A204.1 (cell line): Measurements from ENCODE around the gene GOLGA1.
"Not testable (repeated sequence)": the region's sequence is repeated elsewhere in the genome, so short reads cannot be mapped to it uniquely, and the experiment has no call there.

ENCODE experiments used
- FAIRE-seq: peaks from 2 replicates; lab custom pipeline; 2012; peaks lifted over from hg19 to GRCh38; lab: Jason Lieb, UNC

The GOLGA1 gene

DNA sequence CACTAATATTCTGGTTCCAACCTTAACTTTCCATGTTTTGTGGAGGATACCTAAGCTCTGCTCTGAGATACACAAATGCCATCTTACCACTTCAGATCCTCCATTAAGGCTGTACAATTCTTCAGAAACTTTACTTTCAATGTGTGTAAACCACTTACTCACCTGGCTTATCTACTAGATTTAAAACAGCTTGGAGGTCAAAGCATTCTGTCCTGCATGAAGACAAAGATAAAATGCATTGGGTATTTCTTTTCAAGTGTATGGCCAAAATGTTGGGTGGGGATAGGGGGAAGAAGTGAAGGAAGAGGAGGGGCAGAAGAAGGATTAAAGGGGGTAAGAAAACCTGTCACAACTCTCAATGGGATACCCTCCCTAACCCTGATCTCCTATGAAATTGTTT is 939 bp downstream of the GOLGA1 start:
- no peak for FAIRE-seq

DNA sequence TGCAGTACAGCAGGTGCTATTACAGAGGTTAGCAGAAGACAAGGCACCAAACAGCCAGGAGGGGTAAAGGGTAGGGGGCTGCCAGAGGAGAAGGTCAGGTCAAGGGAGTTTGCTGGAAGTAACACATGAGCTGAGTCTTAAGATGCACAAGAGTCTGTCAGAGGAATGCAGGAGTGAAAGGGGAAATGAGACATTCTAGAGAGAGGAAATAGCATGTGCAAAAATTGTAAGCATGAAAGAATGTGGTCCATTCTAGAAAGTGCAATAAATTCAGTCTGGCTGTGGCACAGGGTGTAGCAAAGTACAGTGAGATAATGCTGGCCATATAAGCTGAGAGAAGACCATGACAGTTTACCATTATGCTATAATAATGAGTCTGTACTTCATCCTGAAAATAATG is 6.6 kb downstream of the GOLGA1 start:
- FAIRE-seq, result no peak

DNA sequence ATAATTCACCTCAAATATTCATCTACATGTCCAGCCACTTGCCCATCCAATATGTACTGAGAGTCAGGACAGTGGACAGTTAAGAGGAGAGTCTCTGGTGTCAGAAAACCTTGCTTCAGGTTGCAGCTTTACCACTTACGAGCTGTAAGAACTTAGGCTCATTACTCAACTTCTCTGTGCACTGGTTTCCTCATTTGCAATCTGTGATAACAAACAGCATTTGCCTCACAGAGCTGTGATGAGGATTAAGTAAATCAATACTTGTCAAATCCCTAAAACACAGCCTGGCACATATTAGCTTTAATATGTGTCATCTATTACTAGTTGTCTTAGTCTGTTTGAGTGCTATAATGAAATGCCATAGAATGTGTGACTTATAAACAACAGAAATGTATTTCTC is 8.6 kb downstream of the GOLGA1 start:
- no peak for FAIRE-seq

DNA sequence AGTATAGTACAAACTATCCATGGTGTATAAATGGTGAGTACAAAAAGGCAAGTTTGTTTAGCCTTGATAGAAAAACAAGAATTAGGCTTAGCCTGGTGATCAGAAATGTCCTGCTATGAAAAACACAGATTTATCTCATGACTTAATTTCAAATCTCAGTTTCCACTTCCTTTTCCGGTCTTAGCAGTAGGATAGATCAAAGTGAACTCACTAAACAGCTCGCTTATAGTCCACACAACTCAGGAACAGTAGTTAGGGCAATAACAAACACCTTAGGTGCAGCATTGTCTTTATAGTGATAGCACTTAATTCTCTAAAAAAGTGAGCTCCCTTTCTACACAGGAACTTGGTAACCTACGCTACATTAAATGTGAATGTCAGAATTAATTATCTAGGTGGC is 11.4 kb downstream of the GOLGA1 start:
- no peak for FAIRE-seq

DNA sequence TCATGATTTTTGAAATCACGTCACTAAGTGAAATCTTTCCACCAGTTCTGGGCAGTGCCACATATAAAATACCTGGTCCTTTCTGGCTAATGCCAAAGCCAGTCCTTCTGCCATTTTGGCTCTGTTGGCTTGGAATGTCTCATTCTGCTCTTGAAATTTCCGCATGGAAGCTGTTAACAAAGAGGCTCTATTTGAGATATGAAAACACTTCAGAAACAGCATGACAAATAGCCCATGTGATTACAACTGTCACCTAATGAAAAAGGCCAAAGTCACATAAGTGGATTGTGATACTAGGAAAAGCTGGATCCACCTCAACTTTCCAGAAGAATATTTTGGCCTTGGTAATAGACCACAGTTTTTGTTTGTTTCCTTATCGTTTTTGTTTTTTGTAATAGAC is 12.8 kb downstream of the GOLGA1 start:
- FAIRE-seq, result no peak

DNA sequence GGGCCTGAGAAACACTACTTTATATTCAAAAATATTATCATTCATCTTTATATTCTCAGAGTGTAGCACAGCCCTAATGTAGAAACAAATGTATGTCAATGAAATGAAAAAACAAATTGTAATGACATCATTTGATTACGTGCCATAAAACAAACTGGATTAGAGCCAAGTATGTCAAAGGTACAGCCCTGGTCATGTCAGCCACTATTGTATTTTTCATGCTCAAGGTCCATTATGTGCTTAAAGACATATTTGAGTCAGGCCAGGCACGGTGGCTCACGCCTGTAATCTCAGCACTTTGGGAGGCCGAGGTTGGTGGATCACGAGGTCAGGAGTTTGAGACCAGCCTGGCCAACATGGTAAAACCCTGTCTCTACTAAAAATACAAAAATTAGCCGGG is 20.5 kb downstream of the GOLGA1 start:
- FAIRE-seq, result not testable (repeated sequence)

DNA sequence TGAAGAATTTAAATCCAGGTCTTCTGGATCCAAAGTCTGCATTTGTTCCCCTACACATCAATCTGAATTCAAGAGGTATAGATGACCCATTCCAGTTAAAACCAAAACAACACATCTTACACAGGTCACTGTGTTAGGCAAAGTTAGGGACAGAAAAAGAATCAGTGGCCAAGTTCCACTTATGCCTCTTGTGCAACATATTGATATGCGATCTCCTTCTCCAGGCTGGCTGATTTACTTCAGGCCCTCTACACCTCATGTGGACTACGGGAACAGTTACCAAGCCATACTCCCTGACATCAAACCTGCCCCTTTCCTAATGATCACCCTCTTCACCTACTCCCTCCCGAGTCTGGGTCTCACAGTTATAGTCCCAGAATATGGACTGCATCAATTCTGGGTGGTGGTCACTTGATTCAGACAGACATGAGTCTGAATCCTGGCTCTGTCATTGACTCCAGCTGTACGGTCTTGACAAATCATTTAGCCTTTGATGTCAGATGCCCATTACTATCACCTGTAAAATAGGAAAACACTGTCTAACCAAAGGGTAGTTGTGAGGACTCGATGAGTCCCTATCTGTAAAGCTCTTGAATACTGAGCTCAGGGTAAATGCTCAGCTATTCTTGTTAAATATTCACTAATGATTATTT is 26.0 kb downstream of the GOLGA1 start:
- FAIRE-seq, result no peak

DNA sequence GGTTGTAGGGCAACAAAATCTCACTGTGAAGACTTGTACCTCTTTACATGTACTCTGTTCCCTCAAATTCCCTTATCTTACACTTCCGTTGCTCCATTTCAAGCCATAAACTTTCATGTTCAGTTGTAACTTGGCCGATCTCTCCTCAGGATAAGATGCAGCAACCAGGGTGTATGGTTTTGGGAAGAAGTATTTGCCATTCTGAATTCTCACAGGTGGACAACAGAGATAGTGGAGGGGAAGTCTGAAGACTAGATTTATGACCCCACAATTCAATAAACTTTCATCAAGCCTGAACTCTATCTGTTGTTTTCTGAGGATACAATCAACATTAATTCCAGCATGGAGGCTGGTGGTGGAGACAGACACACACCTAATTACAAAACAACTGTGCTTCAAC is 27.5 kb downstream of the GOLGA1 start:
- no peak for FAIRE-seq

DNA sequence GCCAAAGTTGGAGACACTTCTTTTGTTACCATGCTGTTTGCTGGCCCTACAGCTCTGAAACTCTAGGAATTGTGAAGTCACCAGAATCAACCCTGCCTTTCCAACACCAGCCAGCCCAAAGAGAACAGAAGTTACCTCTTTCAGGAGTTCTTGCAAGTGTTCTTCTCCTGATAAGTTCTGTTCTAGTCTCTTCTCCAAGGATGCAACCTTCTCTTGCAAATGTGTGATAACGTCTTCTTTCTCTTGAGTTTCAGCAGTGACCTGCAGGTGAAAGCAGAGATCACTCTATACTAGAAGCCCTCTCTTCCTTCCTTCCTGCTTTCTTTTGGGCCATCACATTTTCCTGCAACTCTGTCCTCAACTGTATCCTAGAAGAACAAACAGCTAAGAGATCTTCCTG is 29.1 kb downstream of the GOLGA1 start:
- FAIRE-seq, result no peak

DNA sequence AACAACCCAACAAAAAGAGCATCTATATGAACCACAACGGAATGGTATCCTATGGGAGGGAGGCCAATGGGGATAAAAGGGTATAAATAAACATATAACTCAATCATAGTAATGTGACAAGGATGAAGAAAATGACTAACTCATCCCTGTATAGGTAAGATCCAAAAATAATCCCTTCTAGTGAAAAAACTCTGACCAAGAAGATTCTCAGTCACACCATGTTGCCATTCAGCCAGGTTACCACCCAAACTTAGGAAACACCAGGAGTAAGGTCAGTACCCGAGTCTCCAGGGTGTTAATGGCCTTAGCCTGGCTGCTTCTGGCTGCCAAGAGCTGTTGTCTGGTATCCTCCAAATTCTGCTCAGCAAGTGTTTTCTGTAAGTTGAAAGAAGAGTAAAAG is 32.8 kb downstream of the GOLGA1 start:
- no peak for FAIRE-seq

DNA sequence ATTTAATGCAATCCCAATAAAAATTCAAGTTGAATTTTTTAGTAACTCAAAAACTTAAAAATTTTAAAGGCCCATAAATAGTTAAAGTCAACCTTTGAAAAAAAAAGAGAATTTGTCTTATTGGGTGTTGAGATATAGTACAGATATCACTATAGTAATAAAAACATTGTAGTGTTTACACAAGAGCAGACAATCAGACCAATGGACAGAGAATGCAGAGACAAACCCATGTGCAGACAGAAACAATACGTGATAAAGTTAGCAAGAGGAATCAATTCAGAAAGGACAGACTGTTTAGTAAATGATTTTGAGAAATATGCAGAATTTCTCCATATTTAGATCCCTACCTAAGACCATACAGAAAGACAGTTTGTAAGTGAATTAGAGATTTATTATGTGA is 33.9 kb downstream of the GOLGA1 start:
- FAIRE-seq, result no peak

DNA sequence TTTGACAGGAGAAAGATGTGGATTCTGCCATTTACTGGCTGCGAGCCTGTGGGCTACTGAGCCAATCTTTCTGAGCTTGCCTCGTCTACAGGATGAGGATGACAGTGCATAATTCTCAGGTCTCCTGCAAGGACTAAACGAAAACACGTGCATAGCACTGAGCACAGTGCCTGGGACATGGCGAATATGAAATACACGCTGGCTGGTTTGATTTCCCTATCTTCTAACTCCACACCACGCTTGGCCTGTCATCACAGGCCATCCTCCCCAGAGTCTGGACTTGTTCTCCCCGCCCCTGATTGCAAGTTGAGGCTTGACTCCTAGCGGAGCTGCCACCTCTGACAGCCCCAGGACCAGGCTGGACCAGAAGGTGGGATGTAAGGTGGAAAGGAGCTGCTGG is 41.0 kb downstream of the GOLGA1 start:
- FAIRE-seq, result no peak

DNA sequence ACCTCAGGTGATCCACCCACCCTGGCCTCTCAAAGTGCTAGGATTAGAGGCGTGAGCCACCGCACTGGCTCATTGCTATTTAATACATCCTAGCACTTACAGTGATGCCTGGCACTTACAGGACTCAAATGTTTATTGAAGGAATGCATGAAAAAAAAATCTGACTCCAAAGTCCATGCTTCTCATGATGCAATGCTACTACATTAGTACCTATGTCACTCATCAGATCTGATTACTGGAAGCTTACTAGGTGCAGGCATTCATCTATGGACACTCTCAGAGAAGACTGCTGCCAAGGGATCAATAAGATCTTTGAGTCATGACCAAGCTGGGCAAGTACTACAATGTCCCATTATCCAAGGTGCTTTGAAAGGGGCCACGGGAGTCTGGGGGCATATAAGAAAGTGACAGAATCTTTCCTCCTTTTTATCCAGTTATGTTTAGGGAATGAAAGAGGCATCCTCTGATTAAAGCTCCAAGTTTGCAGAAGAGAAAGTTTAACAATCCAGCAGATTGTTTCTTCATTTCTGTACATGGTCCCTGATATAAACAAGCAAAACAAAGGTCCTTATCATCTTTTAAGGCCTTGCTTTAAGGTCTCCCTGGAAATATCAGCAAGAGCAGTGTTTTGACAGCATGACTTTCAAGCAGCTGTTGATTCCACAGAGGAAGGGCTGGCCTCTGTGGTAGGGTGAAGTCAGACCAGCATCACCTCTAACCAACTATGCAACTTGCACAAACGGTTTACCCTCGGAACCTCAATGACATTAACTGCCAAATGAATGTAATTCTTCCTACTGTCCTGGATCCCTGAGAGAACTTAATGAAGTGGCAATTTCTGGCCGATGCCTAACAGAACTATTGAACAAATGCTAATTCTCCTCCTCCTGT is 43.1 kb downstream of the GOLGA1 start:
- FAIRE-seq, result no peak

DNA sequence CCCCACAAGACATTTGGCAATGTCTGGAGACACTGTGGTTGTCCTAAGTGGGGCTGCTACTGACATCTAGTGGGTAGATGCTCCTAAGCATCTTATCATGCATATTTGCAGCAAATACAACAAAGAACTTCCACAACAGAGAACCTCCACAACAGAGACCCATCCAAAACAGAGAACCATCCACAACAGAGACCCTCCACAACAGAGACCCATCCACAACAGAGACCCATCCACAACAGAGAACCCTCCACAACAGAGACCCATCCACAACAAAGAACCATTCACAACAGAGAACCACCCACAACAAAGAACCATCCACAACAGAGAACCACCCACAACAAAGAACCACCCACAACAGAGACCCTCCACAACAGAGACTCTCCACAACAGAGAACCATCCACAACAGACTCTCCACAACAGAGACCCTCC is 46.1 kb downstream of the GOLGA1 start:
- FAIRE-seq, result no peak

DNA sequence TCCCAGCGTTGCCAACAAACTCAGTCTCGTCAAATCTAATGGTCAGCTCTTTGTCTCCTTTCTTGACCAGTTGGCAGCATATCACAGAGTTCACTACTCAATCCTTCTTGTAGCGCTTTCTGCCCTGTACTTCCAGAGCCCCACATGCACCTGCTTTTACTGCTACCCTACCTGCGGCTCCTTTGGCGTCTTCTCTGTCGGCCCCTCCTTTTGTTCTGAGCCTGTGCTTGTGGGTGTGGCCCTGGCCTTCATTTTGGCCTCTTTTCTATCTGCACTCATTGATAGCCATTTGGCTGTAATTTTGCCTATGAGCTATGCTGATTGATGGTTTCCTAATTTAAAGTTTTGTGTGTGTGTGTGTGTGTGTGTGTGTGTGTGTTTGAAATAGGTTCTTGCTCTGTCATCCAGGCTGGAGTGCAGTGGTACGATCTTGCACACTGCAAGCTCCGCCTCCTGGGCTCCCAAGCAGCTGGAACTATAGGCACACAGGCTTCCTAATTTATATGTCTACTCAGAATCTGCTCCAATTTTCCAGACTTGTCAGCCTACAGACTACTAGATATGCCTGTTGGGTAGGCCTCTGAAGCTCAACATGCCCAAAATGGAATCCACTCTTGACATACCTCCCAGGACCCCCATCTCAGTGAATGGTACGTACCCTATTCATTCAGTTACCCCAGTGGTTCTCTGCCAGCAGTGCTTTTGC is 46.7 kb downstream of the GOLGA1 start:
- FAIRE-seq, result no peak

DNA sequence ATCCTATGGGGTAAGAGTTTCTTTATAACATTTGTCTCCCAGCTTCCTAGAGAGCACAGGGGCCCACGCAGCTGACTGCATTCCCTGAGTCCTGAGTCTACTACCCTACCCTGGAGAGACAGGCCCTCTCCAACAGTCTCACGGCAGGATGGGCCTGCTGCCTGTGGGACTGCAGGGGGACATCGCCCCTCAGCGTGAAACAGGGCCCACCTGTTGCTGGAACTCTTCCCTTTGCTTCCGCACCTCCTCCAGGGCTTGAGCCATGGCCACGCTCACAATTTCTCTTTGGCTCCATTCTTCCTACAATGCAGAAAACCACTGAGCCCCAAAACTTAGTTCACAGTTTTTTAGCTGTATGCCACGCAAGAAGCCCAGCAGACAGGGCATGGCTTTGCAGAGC is 50.7 kb downstream of the GOLGA1 start:
- no peak for FAIRE-seq

DNA sequence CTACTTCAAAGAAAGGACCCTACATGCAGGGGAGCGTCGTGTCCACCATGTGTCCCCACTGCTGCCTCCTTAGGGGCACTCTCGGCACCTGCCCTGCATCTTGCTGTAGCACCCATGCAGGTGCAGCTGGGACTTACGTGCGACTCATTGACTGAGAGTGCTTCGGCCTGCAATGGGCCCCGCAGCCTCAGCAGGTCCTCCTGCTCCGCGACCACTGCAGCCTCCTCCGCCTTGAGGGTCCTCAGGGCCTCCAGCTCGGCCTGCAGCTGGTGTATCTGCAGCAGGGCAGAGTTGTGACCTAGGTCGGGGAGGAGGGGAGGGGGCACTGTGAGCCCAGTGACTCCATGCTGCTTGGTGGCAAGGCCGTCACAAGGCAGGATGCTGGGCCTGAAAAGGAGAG is 51.9 kb downstream of the GOLGA1 start:
- no peak for FAIRE-seq

DNA sequence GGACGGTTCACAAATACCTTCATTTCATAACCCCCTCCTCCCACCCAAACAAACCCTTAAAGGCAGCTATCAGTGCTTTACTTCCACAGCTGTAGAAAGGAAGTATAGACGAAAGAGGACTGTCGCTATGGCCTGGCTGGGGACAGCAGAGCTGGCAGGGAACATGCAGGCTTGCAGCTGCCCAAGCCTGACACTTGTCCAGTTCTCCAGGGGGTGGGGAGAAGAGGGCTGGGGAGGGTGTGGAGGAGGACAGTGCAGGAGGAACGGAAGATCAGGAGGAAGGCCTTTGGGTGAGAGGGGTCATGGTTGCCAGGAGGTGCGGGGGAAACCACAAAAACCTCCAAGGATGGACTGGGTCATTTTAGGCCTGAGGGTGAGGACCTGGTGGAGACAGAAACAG is 53.1 kb downstream of the GOLGA1 start:
- no peak for FAIRE-seq

DNA sequence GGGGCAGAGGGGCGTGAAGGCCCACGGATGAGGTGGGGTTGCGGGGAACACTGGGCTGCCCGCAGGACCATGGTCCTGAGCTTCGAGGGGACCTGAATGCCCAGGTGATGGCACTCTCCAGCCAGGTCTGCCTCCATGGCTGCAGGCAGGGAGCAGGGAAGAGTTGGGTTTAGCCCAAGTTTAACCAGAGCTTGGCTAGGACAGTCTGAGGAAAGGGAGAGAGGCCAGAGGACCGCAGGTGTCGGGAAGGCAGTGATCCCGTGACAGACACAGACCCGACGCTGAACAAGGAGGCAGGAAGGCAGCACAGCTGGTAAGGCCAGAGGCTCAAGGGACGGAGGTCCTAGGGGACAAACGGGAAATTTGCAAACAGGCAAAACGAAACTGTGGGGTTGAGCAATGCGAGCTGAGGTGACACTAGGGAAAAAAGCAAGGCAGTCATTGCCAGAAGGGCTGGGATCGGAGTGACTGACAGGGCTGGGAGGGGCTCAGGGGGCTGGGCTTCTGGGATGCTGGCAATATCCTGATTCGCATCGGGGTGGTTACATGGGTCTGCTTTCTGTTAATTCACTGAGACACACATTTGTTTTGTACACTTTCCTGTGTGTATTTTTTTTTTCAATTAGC is 53.9 kb downstream of the GOLGA1 start:
- no peak for FAIRE-seq

DNA sequence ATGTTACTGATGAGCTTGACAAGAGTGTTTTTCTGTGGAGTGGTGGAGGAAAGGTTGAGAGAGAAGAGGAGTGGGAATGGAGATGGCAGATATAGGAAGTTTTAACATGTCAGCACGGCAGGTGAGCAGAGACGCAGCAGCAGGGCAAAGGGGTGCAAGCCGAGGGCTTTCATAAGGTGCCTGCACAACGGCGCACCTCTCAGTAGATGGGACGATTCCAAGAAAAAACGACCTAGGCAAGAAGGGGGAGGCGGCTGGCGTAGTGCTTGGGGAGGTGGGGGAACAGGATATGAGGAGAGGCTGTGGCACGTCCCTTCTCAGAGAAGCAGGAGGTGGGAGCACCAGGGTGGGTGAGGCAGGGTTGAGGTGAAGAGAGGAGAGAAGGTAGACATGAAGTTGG is 54.4 kb downstream of the GOLGA1 start:
- no peak for FAIRE-seq

DNA sequence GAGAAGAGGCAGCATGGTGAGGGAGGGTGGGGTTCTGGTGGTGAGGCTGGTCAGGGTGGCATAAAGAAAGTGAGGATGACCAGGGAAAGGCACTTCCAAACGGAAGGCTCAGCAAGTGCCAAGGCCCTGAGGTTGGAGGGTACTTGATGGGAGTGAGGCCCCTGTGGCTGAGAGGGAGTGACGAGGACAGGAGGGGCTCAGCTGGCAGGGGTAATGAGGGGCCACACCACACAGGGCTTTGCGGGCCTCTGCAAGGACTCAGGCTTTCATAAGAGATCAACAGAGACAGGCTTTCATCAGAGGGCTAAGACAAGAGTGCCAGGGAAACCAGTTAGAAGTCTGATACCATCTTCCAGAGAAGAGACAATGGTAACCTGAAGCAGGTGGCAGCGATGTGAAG is 55.3 kb downstream of the GOLGA1 start:
- no peak for FAIRE-seq

DNA sequence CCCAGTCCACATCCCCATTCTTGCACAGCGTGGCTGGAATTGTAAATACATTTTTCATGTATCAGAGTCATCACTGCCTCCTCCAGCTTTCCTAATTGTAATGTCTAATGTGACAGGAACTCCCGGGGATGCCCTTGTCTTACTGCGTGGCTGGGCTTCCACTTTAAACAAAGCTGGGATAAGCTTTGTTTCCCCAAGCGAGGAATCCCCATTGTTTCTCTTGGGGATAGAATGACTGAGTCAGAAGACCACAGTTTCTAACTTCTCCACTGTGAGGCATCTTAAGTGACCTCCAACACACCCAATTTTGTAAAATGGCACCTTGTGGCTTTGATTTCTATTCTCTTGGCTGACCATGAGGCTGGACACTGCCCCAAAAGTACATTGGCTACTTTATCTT is 56.5 kb downstream of the GOLGA1 start:
- no peak for FAIRE-seq

DNA sequence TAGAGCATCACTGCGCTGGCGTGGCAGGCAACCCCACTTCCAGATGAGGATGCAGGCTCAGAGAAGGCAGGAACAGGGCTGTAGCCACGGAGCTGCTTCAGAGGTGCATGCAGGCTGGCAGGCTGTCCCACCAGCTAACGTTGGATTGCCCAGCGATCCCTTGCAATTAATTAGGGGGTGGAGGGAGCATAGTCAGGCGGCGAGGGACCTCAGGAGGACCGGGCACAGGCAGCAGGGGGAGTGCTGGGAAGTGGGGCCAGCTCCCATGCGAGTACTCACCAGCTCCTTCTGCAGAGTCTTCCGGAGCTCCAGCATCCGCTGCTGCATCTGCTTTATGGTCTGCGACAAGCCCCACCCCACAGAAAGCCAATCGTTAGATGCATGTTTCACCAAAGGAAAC is 58.7 kb downstream of the GOLGA1 start:
- no peak for FAIRE-seq
